K562 (cell line): ENCODE results near the gene ANO8. TPM values are rescaled to one million over a fixed set of nuclear protein-coding genes. Genes with fewer than 3 reads are reported as not detected.
A peak's percentile ranks its signal among the peaks of the same experiment; 100 is the strongest.

Source experiments
- ATAC-seq: fragments of 200-7000 bp; cut with Tn5 transposase; 3 replicates; pipeline ENCODE4 v1.9.1; 2020; ENCODE audit warnings: moderate library complexity
- BruUV-seq: library from RNA; stranded (reverse); fragments of 400-500 nt; replicated peaks from 2 replicates; lab custom pipeline; 2021; lab: Mats Ljungman, UMichigan
- CTCF ChIA-PET: fragments of 300-600 bp; formaldehyde crosslinking; extraction: SDS; loops from one replicate; lab custom pipeline; 2021; ENCODE audit warnings: low intra/inter-chr PET ratio; lab: Yijun Ruan, JAX
- POLR2A ChIA-PET: fragments of 300-600, 350-650 bp; sonication (Branson Sonifier 250); formaldehyde crosslinking; extraction: SDS; loops from one replicate; lab custom pipeline; 2021; ENCODE audit warnings: antibody characterized with exemption, inconsistent platforms; lab: Yijun Ruan, JAX
- DNase-seq, 4 experiments: peaks; one replicate each; pipeline versions ENCODE4 v3.0.0 to v3.0.0-alpha.2; 2011 to 2018; ENCODE audit warnings: low spot score in 3 of 4, mixed read lengths in 3 of 4; ENCODE audit errors: extremely low read depth in 1 of 4
- FAIRE-seq: peaks from 2 replicates; lab custom pipeline; 2011; peaks lifted over from hg19 to GRCh38; lab: Jason Lieb, UNC
- H2AFZ ChIP-seq: 2 replicates; pipeline ENCODE4 v1.6.0; 2011; ENCODE audit warnings: low read depth, low read length, control low read depth, inconsistent platforms
- H3K27ac ChIP-seq: fragments of 200-600 bp; 3 replicates; pipeline ENCODE4 v1.8.0; 2011; ENCODE audit warnings: low read depth, mild to moderate bottlenecking, control low read depth, inconsistent platforms, low read length, moderate library complexity, mixed read lengths; ENCODE audit errors: extremely low read depth
- H3K27me3 ChIP-seq, 2 experiments: fragments of 300-600 bp in 1 of 2; 2 replicates in 1 of 2; 3 replicates in 1 of 2; pipeline versions ENCODE4 v1.6.0 to v1.8.0; 2011; ENCODE audit warnings: inconsistent platforms in 2 of 2, low read length in 2 of 2, mild to moderate bottlenecking in 1 of 2, mixed read lengths in 1 of 2, moderate library complexity in 1 of 2; ENCODE audit not compliant: control insufficient read depth in 2 of 2, insufficient read depth in 2 of 2
- H3K36me3 ChIP-seq: fragments of 300-600 bp; 3 replicates; pipeline ENCODE4 v1.8.0; 2011; ENCODE audit warnings: mild to moderate bottlenecking, low read length, inconsistent platforms; ENCODE audit not compliant: control insufficient read depth, insufficient read depth
- H3K4me1 ChIP-seq, 2 experiments: fragments of 200-600 bp in 1 of 2; replicated peaks in 1 of 2; 2 replicates in 1 of 2; 3 replicates in 1 of 2; pipeline versions ENCODE4 v1.5.1 to v1.8.0; 2011; ENCODE audit warnings: inconsistent platforms in 2 of 2, low read length in 2 of 2, mild to moderate bottlenecking in 1 of 2, mixed read lengths in 1 of 2, moderate library complexity in 1 of 2; ENCODE audit not compliant: control insufficient read depth in 2 of 2, insufficient read depth in 2 of 2
- H3K4me2 ChIP-seq: 2 replicates; pipeline ENCODE4 v1.6.1; 2011; ENCODE audit warnings: low read length, control low read depth, inconsistent platforms, mixed read lengths; ENCODE audit not compliant: insufficient read depth
- H3K4me3 ChIP-seq: fragments of 200-600 bp; sonication (generic), shearing (Covaris generic); 2 replicates; pipeline ENCODE4 v1.5.1; 2016; ENCODE audit warnings: control low read depth, inconsistent platforms
- H3K79me2 ChIP-seq: fragments of 200-600 bp; 3 replicates; pipeline ENCODE4 v1.8.0; 2011; ENCODE audit warnings: low read length, inconsistent platforms; ENCODE audit not compliant: control insufficient read depth, insufficient read depth
- H3K9ac ChIP-seq, 2 experiments: 2 replicates each; pipeline versions ENCODE4 v1.6.0 to v1.6.1; 2011; ENCODE audit warnings: low read depth in 2 of 2, low read length in 2 of 2, control low read depth in 1 of 2, inconsistent platforms in 1 of 2, mild to moderate bottlenecking in 1 of 2, mixed read lengths in 1 of 2; ENCODE audit not compliant: insufficient read depth in 1 of 2
- H3K9me1 ChIP-seq: one replicate; pipeline ENCODE4 v1.6.0; 2011; ENCODE audit warnings: inconsistent platforms, mild to moderate bottlenecking, low read length, moderate library complexity; ENCODE audit not compliant: control insufficient read depth, insufficient read depth
- H3K9me3 ChIP-seq: replicated peaks from 2 replicates; pipeline ENCODE4 v1.5.1; 2011; ENCODE audit warnings: low read depth, low read length, inconsistent platforms; ENCODE audit not compliant: control insufficient read depth, insufficient read depth
- H4K20me1 ChIP-seq: replicated peaks from 2 replicates; pipeline ENCODE4 v1.6.1; 2011; ENCODE audit warnings: low read length, inconsistent platforms, mixed read lengths; ENCODE audit not compliant: control insufficient read depth, insufficient read depth
- ARID4B ChIP-seq: sonication (generic); formaldehyde crosslinking; IDR thresholded peaks from 2 replicates; pipeline ENCODE4 v1.8.0; 2022; ENCODE audit warnings: mild to moderate bottlenecking, missing genetic modification reagents
- C11orf30 ChIP-seq: fragments of 450-650 bp; IDR thresholded peaks from 2 replicates; pipeline ENCODE4 v1.6.1; 2016; ENCODE audit warnings: low read depth, mild to moderate bottlenecking
- CREB3 ChIP-seq: fragments of 450-650 bp; conservative IDR thresholded peaks from 2 replicates; pipeline ENCODE4 v1.6.1; 2016; ENCODE audit warnings: missing genetic modification characterization, low read depth, mild to moderate bottlenecking, missing compliant biosample characterization, moderate library complexity
- CXXC5 ChIP-seq: fragments of 250-450 bp; sonication (Bioruptor Pico); IDR thresholded peaks from 2 replicates; pipeline ENCODE4 v1.8.0; 2022; ENCODE audit warnings: inconsistent platforms, mild to moderate bottlenecking, moderate library complexity
- MNT ChIP-seq, 2 experiments: fragments of 450-650 bp; conservative IDR thresholded peaks; 2 replicates each; pipeline ENCODE4 v1.6.1; 2017; ENCODE audit warnings: mild to moderate bottlenecking in 2 of 2, moderate library complexity in 2 of 2
- SMAD3 ChIP-seq: fragments of 450-650 bp; formaldehyde crosslinking; conservative IDR thresholded peaks from 2 replicates; pipeline ENCODE4 v1.4.0; 2020; ENCODE audit warnings: mild to moderate bottlenecking
- ZBTB49 ChIP-seq: sonication (generic); formaldehyde crosslinking; IDR thresholded peaks from 2 replicates; pipeline ENCODE4 v1.8.0; 2022; ENCODE audit warnings: missing genetic modification reagents, mild to moderate bottlenecking, borderline replicate concordance
- WGBS: fragments of 100-300 bp; shearing (Covaris generic); methylation state at CpG from one replicate; pipeline ENCODE4 v1.1.6; 2016; ENCODE audit warnings: low coverage, mixed read lengths; ENCODE audit not compliant: insufficient coverage; ENCODE audit errors: missing lambda C conversion rate; 5-methylcytosine and 5-hydroxymethylcytosine counted together
- in situ Hi-C: fragments of 300-500 bp; cut with MboI; formaldehyde crosslinking; loops from 4 replicates; pipeline ENCODE4 v1.15.0; 2018; ENCODE audit warnings: inconsistent platforms, mixed read lengths
- intact Hi-C: fragments of 100-400 bp; cut with micrococcal nuclease; formaldehyde crosslinking; loops from 2 replicates; pipeline ENCODE4 v1.14.2; 2022
- polyA plus RNA-seq, 8 experiments: library from polyadenylated mRNA; depleted of rRNA in 4 of 8; stranded (reverse) in 5 of 8; unstranded in 3 of 8; fragments of >200 nt; fragmentation: Nextera tagmentation in 2 of 8; fragmentation: Illumina TruSeq in 1 of 8; extraction: Ambion mirVana in 2 of 8; extraction: Trizol in 1 of 8; gene quantifications; 2 replicates each; pipeline versions ENCODE4 v1.2.1 to v1.2.3, GENCODE V29; 2011 to 2014; ENCODE audit warnings: inconsistent platforms in 1 of 8, missing spikeins in 1 of 8
- total RNA-seq, 7 experiments: library from RNA; depleted of rRNA in 6 of 7; stranded (reverse); fragments of >200 nt in 6 of 7; fragmentation: Illumina TruSeq in 2 of 7; extraction: Trizol in 2 of 7; gene quantifications; 2 replicates each; pipeline versions ENCODE4 v1.2.1 to v1.2.3, GENCODE V29; 2011 to 2021; ENCODE audit warnings: low replicate concordance in 1 of 7

ANO8 gene
- total and polyA plus RNA-seq, 9 of the 15 experiments (the other 6 are each of a cell fraction or from before 2014, with no cell fraction given), result 0.07 to 7.6 (median 2.3) TPM; not detected in 1

GRCh38 chr19:17309965-17310461 is 24.6 kb downstream of the ANO8 start (continued):
- TF ChIP-seq ARID4B, result no peak
- TF ChIP-seq C11orf30, result peak; percentile 63; the same call in 1 of the 2 replicates
- TF ChIP-seq, all 486 proteins: peak for 21

GRCh38 chr19:17309198-17309964 is 25.3 kb downstream of the ANO8 start, which contains the start of gene DDA1:
DDA1 (plus strand) TSS chr19:17309563; CDS start chr19:17309655, 92 bp downstream.
- FAIRE-seq, result peak; percentile 100
- peak within 1 kb of the TSS; percentile 85 for H2AFZ ChIP-seq
- H4K20me1 ChIP-seq, result 0 out of 2 replicates have a peak, but pooled peaks cover 5% of the 10 kb centered on the region
- peak; percentile 89 for ATAC-seq
- in situ Hi-C loops, result no loop called here
- DNase-seq, result peak; percentile 92 to 100 (median 95)
- H3K79me2 ChIP-seq, result peaks cover 64% of the 10 kb centered on the region
- H3K9ac ChIP-seq, result peak within 1 kb of the TSS; percentile 86 to 95
- TSS peak; percentile 38 for BruUV-seq
- H3K36me3 ChIP-seq, result peaks cover 36% of the 10 kb centered on the region
- H3K9me1 ChIP-seq, result no peaks in the 10 kb centered on the region
- peak within 1 kb of the TSS; percentile 94 for H3K4me3 ChIP-seq
- CTCF ChIA-PET, result no interaction called here
- H3K27me3 ChIP-seq, result no peaks in the 10 kb centered on the region
- intact Hi-C loops, result loop anchor here (1.0 to 2.0 kb wide), 2 partner anchors 25 to 49 kb away; partner anchors contain the start of gene ANO8
- peaks cover 20 to 64% of the 10 kb centered on the region in 2 experiments; a peak in 4 of 5 replicates for H3K4me1 ChIP-seq
- no peaks in the 10 kb centered on the region for H3K9me3 ChIP-seq
- H3K27ac ChIP-seq, result peak within 1 kb of the TSS; percentile 76
- peak within 1 kb of the TSS; percentile 90 for H3K4me2 ChIP-seq
- POLR2A ChIA-PET, result interaction anchor here (0.5 to 7.7 kb wide), 13 partner anchors 13 to 94 kb away, joined by 3 to 78 read pairs (median 5); partner anchors contain the start of genes ANKLE1, ANO8, OCEL1 and USE1
- under 1% methylated on average over 45 of the region's 46 CpGs for WGBS
- TF ChIP-seq CXXC5 (CRISPR knock-in tag), result no peak; the same call in 1 of the 2 replicates
- TF ChIP-seq MNT (conservative IDR thresholded peaks at IDR 0.05), result peak; percentile 27 to 29; a peak in 3 of 4 replicates
- TF ChIP-seq ZBTB49, result no peak
- TF ChIP-seq SMAD3 (CRISPR knock-in tag), result 0 out of 2 replicates have a peak, but pooled peaks have one; percentile 9
- TF ChIP-seq CREB3 (tag), result no peak
